OCI-LY7 (cell line): ENCODE results near the gene NPIPB8. TPM values are rescaled to one million over a fixed set of nuclear protein-coding genes. Genes with fewer than 3 reads are reported as not detected.
"Not testable (repeated sequence)": the region's sequence is repeated elsewhere in the genome, so short reads cannot be mapped to it uniquely, and the experiment has no call there.

ENCODE experiments used
- BruUV-seq: library from RNA; stranded (reverse); fragments of 400-500 nt; replicated peaks from 2 replicates; lab custom pipeline; 2021; lab: Mats Ljungman, UMichigan
- CTCF ChIA-PET: fragments of 300-600 bp; sonication (Branson Sonifier 250); formaldehyde crosslinking; loops from one replicate; lab custom pipeline; 2022; ENCODE audit warnings: antibody characterized with exemption; ENCODE audit not compliant: unreplicated experiment; lab: Charles Lee
- POLR2A ChIA-PET: fragments of 300-600 bp; sonication (Branson Sonifier 250); formaldehyde crosslinking; loops from one replicate; lab custom pipeline; 2022; ENCODE audit warnings: antibody characterized with exemption; lab: Charles Lee
- DNase-seq: peaks from one replicate; pipeline ENCODE4 v3.0.0-alpha.2; 2015; ENCODE audit warnings: low spot score
- H2AFZ ChIP-seq: fragments of 200-600 bp; sonication (generic), shearing (Covaris generic); 2 replicates; pipeline ENCODE4 v1.6.1; 2014; ENCODE audit warnings: mild to moderate bottlenecking, antibody characterized with exemption, low read length, moderate library complexity
- H3K27ac ChIP-seq: fragments of 200-600 bp; sonication (generic); 2 replicates; pipeline ENCODE4 v1.5.1; 2014; ENCODE audit warnings: mixed run types, low read depth, mild to moderate bottlenecking, moderate library complexity, low read length, inconsistent platforms; ENCODE audit not compliant: poor library complexity, severe bottlenecking
- H3K36me3 ChIP-seq: fragments of 200-600 bp; sonication (generic); 2 replicates; pipeline ENCODE4 v1.6.1; 2014; ENCODE audit warnings: mild to moderate bottlenecking, antibody characterized with exemption, low read length, moderate library complexity, mixed read lengths; ENCODE audit not compliant: insufficient read depth
- H3K4me1 ChIP-seq: fragments of 200-600 bp; sonication (generic); 2 replicates; pipeline ENCODE4 v1.5.1; 2014; ENCODE audit warnings: mild to moderate bottlenecking, low read length; ENCODE audit not compliant: insufficient read depth, poor library complexity, severe bottlenecking
- H3K4me2 ChIP-seq: fragments of 200-600 bp; sonication (generic); 2 replicates; pipeline ENCODE4 v1.6.1; 2014; ENCODE audit warnings: mild to moderate bottlenecking, low read length
- H3K4me3 ChIP-seq: fragments of 200-600 bp; sonication (generic); 2 replicates; pipeline ENCODE4 v1.5.1; 2014; ENCODE audit warnings: mild to moderate bottlenecking, low read depth, low read length; ENCODE audit not compliant: poor library complexity, severe bottlenecking
- H3K79me2 ChIP-seq: fragments of 200-600 bp; sonication (generic); 2 replicates; pipeline ENCODE4 v1.6.1; 2016; ENCODE audit warnings: low read depth, mild to moderate bottlenecking, low read length, moderate library complexity, mixed read lengths; ENCODE audit not compliant: insufficient read depth
- H3K9me2 ChIP-seq: fragments of 200-600 bp; sonication (generic); 2 replicates; pipeline ENCODE4 v1.6.1; 2016; ENCODE audit warnings: mild to moderate bottlenecking, low read length, mixed read lengths; ENCODE audit not compliant: insufficient read depth
- H3K9me3 ChIP-seq: fragments of 200-600 bp; sonication (generic); 2 replicates; pipeline ENCODE4 v1.6.1; 2014; ENCODE audit warnings: mild to moderate bottlenecking, mixed run types, low read length, mixed read lengths
- H4K20me1 ChIP-seq: fragments of 200-600 bp; sonication (generic); 2 replicates; pipeline ENCODE4 v1.6.1; 2014; ENCODE audit warnings: mild to moderate bottlenecking, antibody characterized with exemption, low read length, moderate library complexity, mixed read lengths; ENCODE audit not compliant: insufficient read depth
- intact Hi-C: fragments of 100-400 bp; cut with micrococcal nuclease; formaldehyde crosslinking; loops from one replicate; pipeline ENCODE4 v1.10.0; 2022; ENCODE audit not compliant: unreplicated experiment
- total RNA-seq, 2 experiments: library from RNA; depleted of rRNA in 1 of 2; stranded (reverse); fragments of >200 nt in 1 of 2; shearing (Covaris generic) in 1 of 2; gene quantifications; 2 replicates each; pipeline ENCODE4 v1.2.3, GENCODE V29; 2014 to 2022

NPIPB8 gene
- total RNA-seq, 2 experiments from 2014 or later: 0.50 to 1.6 TPM

- H3K4me1 ChIP-seq, H3K36me3 ChIP-seq, POLR2A ChIA-PET, H3K4me3 ChIP-seq, H3K9me2 ChIP-seq, intact Hi-C loops, CTCF ChIA-PET, BruUV-seq, DNase-seq, H3K9me3 ChIP-seq, H3K27ac ChIP-seq, H4K20me1 ChIP-seq, H3K4me2 ChIP-seq, H2AFZ ChIP-seq, H3K79me2 ChIP-seq: not testable (repeated sequence)
Observed at GRCh38 chr16:28636093-28636823, 1.6 kb upstream of the NPIPB8 start.

- H3K4me1 ChIP-seq, H3K9me2 ChIP-seq, H3K4me2 ChIP-seq, DNase-seq, POLR2A ChIA-PET, H3K27ac ChIP-seq, H4K20me1 ChIP-seq, H3K36me3 ChIP-seq, H3K79me2 ChIP-seq, CTCF ChIA-PET, H3K4me3 ChIP-seq, BruUV-seq, H3K9me3 ChIP-seq, intact Hi-C loops, H2AFZ ChIP-seq: not testable (repeated sequence)
Observed at GRCh38 chr16:28638359-28638758, 494 bp downstream of the NPIPB8 start.

- BruUV-seq, H2AFZ ChIP-seq, H3K4me3 ChIP-seq, H3K9me2 ChIP-seq, H3K36me3 ChIP-seq, intact Hi-C loops, H3K4me1 ChIP-seq, POLR2A ChIA-PET, DNase-seq, H3K27ac ChIP-seq, H3K9me3 ChIP-seq, H3K79me2 ChIP-seq, CTCF ChIA-PET, H4K20me1 ChIP-seq: not testable (repeated sequence)
- 0 out of 2 replicates have a peak overlapping the region, but pooled peaks have one; percentile 23 for H3K4me2 ChIP-seq
Observed at GRCh38 chr16:28639959-28640358, 2.1 kb downstream of the NPIPB8 start.

- intact Hi-C loops, H3K4me1 ChIP-seq, H3K79me2 ChIP-seq, H3K27ac ChIP-seq, H3K4me2 ChIP-seq, H3K36me3 ChIP-seq, H2AFZ ChIP-seq, POLR2A ChIA-PET, H3K9me3 ChIP-seq, H3K4me3 ChIP-seq, H4K20me1 ChIP-seq, H3K9me2 ChIP-seq, CTCF ChIA-PET, BruUV-seq, DNase-seq: not testable (repeated sequence)
Observed at GRCh38 chr16:28666264-28666663, 28.4 kb downstream of the NPIPB8 start.

- BruUV-seq, H3K4me3 ChIP-seq, H3K4me1 ChIP-seq, H3K79me2 ChIP-seq, POLR2A ChIA-PET, H4K20me1 ChIP-seq, H3K9me2 ChIP-seq, H3K27ac ChIP-seq, H3K4me2 ChIP-seq, DNase-seq, intact Hi-C loops, H3K9me3 ChIP-seq, H3K36me3 ChIP-seq, CTCF ChIA-PET, H2AFZ ChIP-seq: not testable (repeated sequence)
Observed at GRCh38 chr16:28667480-28667879, 29.6 kb downstream of the NPIPB8 start.

GRCh38 chr16:28668199-28668598 is 30.3 kb downstream of the NPIPB8 start:
- DNase-seq, H3K4me3 ChIP-seq, H4K20me1 ChIP-seq, H3K79me2 ChIP-seq, intact Hi-C loops, H3K9me3 ChIP-seq, BruUV-seq, H3K27ac ChIP-seq, CTCF ChIA-PET, H2AFZ ChIP-seq, H3K4me2 ChIP-seq, POLR2A ChIA-PET, H3K4me1 ChIP-seq, H3K36me3 ChIP-seq, H3K9me2 ChIP-seq: not testable (repeated sequence)
